Epithelial cell of proximal tubule (primary cell): Measurements from ENCODE around the gene NR3C1. TPM values are rescaled to one million over a fixed set of nuclear protein-coding genes. Genes with fewer than 3 reads are reported as not detected.
A peak's percentile ranks its signal among the peaks of the same experiment; 100 is the strongest.

Experiments
- DNase-seq: peaks from one replicate; pipeline ENCODE4 v3.0.0-alpha.2; 2011; ENCODE audit warnings: low read depth
- H3K4me3 ChIP-seq: 2 replicates; pipeline ENCODE4 v1.5.1; 2011; ENCODE audit warnings: low read depth, mild to moderate bottlenecking, low read length
- total RNA-seq: library from RNA; depleted of rRNA; stranded (reverse); fragments of >200 nt; gene quantifications from 2 replicates; pipeline ENCODE4 v1.2.3, GENCODE V29; 2015
- TF ChIP-seq, protein P1 (sequence below): conservative IDR thresholded peaks from 2 replicates; pipeline ENCODE4 v1.5.1; 2012; ENCODE audit warnings: low read depth, mild to moderate bottlenecking, low read length

The NR3C1 gene
- total RNA-seq, 1 donor from 2014 or later, result 14.6 TPM

DNA sequence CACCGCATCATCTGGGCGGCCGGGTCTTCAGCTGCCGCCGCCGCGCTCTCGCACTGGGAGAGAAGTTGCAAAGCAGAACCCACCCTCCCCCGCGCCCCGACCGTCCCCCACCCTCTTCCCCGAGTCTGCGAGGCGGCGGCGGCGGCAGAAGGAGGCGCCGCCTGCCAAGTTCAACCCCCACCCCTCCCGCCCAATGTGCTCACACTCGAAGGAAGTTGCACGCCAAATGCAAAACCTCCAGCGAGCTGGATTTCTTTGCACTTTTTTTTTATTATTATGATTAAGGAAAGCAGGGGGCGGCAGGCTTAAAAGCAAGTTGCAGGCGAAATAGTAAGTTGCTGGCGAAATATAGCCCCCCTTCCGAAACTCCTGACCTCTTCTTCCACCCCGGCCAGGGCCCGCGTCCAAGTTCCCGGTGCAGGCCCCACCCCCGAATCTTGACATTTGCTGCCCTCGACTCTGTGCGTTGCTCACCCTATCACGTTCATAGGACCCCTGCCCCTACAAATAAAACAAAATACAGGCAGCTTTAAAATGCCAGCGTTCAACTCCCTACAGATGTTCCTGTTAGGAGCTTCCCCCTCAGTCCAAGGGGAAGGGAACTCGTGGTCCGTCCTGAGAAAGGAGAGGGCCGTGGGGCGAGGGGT lies 1.1 kb upstream of the NR3C1 start:
- no peak for DNase-seq
- peak overlapping the region; percentile 78 for H3K4me3 ChIP-seq
- TF ChIP-seq, protein P1, sequence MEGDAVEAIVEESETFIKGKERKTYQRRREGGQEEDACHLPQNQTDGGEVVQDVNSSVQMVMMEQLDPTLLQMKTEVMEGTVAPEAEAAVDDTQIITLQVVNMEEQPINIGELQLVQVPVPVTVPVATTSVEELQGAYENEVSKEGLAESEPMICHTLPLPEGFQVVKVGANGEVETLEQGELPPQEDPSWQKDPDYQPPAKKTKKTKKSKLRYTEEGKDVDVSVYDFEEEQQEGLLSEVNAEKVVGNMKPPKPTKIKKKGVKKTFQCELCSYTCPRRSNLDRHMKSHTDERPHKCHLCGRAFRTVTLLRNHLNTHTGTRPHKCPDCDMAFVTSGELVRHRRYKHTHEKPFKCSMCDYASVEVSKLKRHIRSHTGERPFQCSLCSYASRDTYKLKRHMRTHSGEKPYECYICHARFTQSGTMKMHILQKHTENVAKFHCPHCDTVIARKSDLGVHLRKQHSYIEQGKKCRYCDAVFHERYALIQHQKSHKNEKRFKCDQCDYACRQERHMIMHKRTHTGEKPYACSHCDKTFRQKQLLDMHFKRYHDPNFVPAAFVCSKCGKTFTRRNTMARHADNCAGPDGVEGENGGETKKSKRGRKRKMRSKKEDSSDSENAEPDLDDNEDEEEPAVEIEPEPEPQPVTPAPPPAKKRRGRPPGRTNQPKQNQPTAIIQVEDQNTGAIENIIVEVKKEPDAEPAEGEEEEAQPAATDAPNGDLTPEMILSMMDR, result no peak

DNA sequence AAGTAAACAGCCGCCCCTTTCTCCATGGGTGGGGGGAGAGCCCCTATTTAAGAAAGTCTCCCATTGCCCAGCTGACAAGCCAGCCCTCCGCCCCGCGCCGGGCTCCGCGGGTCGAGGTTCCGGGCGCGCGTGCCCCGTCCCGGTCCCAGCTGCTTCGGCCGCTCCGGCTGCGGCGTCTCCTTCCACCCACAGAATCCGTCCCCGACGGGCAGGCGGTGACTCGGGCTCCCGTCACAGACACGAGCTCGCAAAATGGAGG lies 223 bp downstream of the NR3C1 start:
- no peak for DNase-seq
- TF ChIP-seq, protein P1, result no peak
- peak overlapping the region; percentile 78 for H3K4me3 ChIP-seq

DNA sequence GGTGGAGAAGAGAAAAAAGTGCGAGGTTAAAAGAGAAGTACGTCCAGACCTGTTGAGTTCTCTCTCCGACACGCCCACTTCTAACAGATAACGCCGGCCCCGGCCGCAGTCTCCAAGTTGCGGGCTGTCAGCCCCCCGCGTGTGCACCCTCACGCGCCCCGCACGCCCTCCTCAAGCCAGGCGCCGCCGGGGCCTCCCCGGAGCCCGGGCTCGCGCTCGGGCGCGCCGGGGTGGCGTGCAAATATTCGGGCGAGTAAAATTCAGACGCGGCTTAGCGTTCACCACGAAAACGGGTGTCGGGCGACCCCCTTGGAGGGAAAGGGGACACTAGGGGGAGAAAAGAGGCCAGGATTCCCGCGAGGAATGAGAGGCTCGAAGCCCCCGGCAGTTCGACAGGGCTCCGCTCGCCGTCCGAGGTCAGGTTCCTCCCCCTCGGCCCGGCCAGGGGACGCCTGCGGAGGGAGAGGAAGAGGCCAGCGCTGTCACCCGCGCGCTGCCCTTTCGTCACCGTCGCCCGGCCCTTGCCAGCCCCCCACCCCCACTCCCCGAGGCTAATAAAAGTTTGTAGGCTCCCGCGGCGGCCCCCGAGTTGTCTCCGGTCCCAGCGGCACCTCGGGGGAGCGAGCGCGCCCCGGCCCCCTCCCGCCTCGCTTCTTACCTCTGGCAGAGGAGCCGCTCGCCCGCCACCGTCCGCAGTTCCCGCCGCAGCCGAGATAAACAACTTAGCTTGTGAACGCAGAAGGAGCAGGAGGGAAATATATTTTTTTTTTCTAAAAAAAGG lies 743 bp downstream of the NR3C1 start:
- TF ChIP-seq, protein P1, result no peak
- peak overlapping the region; percentile 78 for H3K4me3 ChIP-seq
- DNase-seq, result no peak

DNA sequence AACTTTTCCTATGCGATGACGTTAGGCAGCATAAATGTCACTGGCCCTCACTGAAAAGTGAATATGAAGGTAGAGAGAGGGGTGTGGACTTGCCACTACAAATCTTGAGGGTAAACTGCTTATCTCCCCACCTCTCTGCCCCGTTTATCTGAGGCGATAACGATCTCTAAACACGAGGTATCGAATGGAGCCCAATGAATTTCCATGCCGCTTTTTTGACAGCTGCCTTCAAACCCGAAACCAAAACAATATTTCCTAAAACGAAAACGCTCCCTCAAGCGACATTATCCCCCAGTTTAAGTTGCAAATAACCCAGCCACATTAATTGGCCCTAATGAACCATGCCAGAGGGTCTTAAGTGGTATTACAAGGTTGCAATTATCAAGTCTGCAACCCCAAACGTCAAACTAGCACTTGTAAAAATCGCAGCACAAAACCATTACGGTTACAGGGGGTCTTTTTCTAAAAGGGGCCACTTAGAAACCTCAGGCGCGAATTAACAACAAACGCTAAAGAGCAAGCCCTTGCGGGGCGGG lies 1.4 kb downstream of the NR3C1 start:
- TF ChIP-seq, protein P1, result no peak
- peak overlapping the region; percentile 78 for H3K4me3 ChIP-seq
- DNase-seq, result no peak

DNA sequence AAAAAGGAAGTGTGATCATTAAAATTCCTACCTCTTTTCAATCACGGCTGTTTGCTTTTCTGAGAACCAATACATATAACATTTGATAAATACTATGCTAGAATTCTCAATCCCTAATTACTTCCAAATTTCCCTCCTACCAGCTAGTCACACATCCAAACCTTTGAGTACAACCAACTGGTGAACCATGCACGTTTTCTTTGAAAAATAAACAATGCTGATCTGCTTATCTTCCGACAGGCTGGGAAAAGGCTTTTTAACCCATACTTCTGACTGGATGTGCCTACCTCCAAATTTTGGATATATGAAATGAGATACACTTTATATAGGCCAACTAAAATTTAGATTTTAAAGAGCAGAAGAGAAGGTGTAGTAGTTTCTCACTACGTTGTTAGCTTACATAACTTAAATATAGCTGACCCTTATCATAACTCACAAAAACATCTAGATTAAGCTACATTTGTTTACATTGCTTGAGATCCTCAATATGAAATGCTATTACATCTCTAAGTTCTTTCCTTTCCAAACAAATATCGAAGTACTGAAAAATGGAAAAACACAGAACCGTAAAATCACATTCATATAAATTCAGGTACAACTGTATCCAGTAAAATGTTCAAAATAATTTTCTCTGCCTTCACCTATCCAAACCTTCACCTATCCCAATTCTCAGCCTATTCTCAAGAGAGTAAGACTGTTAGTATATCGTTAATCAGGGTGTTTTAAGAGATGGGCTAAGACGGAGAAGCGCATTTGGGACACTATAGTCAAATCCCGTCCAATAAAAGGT lies 2.1 kb downstream of the NR3C1 start:
- TF ChIP-seq, protein P1, result no peak
- peak overlapping the region; percentile 78 for H3K4me3 ChIP-seq
- DNase-seq, result no peak

DNA sequence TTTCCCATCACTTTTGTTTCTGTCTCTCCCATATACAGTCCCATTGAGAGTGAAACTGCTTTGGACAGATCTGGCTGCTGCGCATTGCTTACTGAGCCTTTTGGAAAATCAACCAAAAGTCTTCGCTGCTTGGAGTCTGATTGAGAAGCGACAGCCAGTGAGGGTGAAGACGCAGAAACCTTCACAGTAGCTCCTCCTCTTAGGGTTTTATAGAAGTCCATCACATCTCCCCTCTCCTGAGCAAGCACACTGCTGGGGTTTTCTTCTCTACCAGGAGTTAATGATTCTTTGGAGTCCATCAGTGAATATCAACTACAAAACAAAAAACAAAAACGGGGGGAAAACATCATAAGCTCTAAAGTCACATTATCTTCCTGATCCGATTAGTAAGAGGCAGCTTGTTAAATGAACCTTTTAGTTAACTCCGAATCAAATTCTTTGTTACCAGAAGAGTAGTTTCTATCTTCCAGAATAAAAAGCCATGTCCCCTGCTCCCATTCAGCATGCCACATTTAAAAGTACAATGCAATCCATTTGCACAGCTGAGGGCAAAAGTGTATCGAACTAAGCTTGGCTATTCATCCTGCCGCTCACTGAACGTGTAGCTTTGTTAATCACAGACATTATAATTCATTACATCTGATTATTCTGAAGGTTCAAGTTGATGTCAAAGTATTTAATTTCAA lies 2.8 kb downstream of the NR3C1 start:
- TF ChIP-seq, protein P1, result no peak
- peak overlapping the region; percentile 78 for H3K4me3 ChIP-seq
- no peak for DNase-seq
